T-helper 2 cell treated with Interferon-gamma antibody and Interleukin-4, amounts not matched to agents 5 μg/mL and 100 μg/mL, for 36 hours (primary cell): ENCODE data around the gene PALLD.

ENCODE experiments used
- DNase-seq: peaks from one replicate; pipeline ENCODE4 v3.0.0; 2021; ENCODE audit warnings: low spot score
- H3K27ac Mint-ChIP-seq: one replicate; pipeline ENCODE4 v1.8.0; 2021; ENCODE audit warnings: mild to moderate bottlenecking, mixed read lengths
- H3K27me3 Mint-ChIP-seq: one replicate; pipeline ENCODE4 v1.8.0; 2021; ENCODE audit warnings: low read depth, mixed read lengths
- H3K36me3 Mint-ChIP-seq: one replicate; pipeline ENCODE4 v1.8.0; 2021; ENCODE audit warnings: low read depth, mixed read lengths
- H3K4me1 Mint-ChIP-seq: one replicate; pipeline ENCODE4 v1.8.0; 2021; ENCODE audit warnings: low read depth, mixed read lengths
- H3K4me3 Mint-ChIP-seq: one replicate; pipeline ENCODE4 v1.8.0; 2022; ENCODE audit warnings: mild to moderate bottlenecking, moderate library complexity, mixed read lengths
- H3K9me3 Mint-ChIP-seq: one replicate; pipeline ENCODE4 v1.8.0; 2021; ENCODE audit warnings: mixed read lengths

Gene PALLD

GRCh38 chr4:168524006-168524405, 27.2 kb downstream of the PALLD start:
- peaks cover 26% of the 10 kb centered on the region for H3K27me3 Mint-ChIP-seq
- H3K36me3 Mint-ChIP-seq: no peaks in the 10 kb centered on the region
- H3K9me3 Mint-ChIP-seq: no peaks in the 10 kb centered on the region
- no peak for DNase-seq
- no peak overlapping the region for H3K27ac Mint-ChIP-seq
- H3K4me1 Mint-ChIP-seq: no peaks in the 10 kb centered on the region
- no peak overlapping the region for H3K4me3 Mint-ChIP-seq

- no peaks in the 10 kb centered on the region for H3K36me3 Mint-ChIP-seq
- H3K4me3 Mint-ChIP-seq: no peak overlapping the region
- H3K27ac Mint-ChIP-seq: no peak overlapping the region
- H3K27me3 Mint-ChIP-seq: peaks cover 26% of the 10 kb centered on the region
- no peaks in the 10 kb centered on the region for H3K4me1 Mint-ChIP-seq
- no peak for DNase-seq
- no peaks in the 10 kb centered on the region for H3K9me3 Mint-ChIP-seq
These were observed 28.0 kb downstream of the PALLD start for GRCh38 chr4:168524897-168525296.

DNA sequence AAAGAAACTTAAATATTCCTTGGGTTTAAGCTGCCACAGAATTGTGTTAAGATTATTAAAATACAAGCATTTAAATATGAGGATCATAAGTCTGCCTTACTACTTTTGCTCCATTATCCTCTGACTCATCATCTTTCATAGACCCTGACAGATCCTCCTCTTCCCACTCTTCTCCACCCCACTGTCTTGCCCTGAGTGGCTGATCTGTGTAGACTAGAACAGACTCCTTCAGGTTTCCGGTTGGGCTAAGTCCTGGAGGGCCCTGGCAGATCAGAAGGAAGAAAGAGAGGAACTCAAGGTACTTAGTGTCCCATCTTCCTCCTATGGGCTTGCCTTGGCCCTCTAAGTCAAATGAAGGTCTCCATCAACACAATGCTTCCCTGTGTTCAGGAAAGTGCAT, 30.7 kb downstream of the PALLD start:
- H3K27ac Mint-ChIP-seq: no peak overlapping the region
- peaks cover 19% of the 10 kb centered on the region for H3K27me3 Mint-ChIP-seq
- no peaks in the 10 kb centered on the region for H3K36me3 Mint-ChIP-seq

GRCh38 chr4:168528131-168528949, 31.5 kb downstream of the PALLD start:
- no peaks in the 10 kb centered on the region for H3K9me3 Mint-ChIP-seq
- no peak overlapping the region for H3K27ac Mint-ChIP-seq
- DNase-seq: no peak
- H3K27me3 Mint-ChIP-seq: peaks cover 19% of the 10 kb centered on the region
- no peaks in the 10 kb centered on the region for H3K36me3 Mint-ChIP-seq
- H3K4me3 Mint-ChIP-seq: no peak overlapping the region
- H3K4me1 Mint-ChIP-seq: no peaks in the 10 kb centered on the region

More for the DNA sequence above, 30.7 kb downstream of the PALLD start:
- no peaks in the 10 kb centered on the region for H3K4me1 Mint-ChIP-seq
- H3K9me3 Mint-ChIP-seq: no peaks in the 10 kb centered on the region
- H3K4me3 Mint-ChIP-seq: no peak overlapping the region
- DNase-seq: no peak

DNA sequence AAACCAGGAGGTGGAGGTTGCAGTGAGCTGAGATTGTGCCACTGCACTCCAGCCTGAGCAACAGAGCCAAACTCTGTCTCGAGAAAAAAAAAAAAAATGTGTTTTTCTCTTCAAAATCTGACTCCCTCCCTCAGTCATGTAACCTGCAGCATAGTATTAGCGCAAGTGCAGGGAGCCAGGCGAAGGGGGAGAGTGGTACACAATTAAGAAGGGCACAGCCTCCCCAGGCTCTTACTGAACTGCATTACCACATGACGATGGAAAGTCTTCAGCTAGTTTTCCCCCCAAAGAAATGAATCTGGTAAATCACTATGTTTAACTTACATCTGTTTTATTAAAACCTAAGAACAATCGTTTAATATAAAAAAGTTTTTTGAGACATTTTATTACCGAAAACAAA, 32.4 kb downstream of the PALLD start:
- DNase-seq: no peak
- Mint-ChIP-seq H3K4me1 (no peaks in the 10 kb centered on the region), H3K9me3 (no peaks in the 10 kb centered on the region), H3K27ac (no peak overlapping the region), H3K27me3 (peaks cover 19% of the 10 kb centered on the region), H3K36me3 (no peaks in the 10 kb centered on the region), H3K4me3 (no peak overlapping the region)

DNA sequence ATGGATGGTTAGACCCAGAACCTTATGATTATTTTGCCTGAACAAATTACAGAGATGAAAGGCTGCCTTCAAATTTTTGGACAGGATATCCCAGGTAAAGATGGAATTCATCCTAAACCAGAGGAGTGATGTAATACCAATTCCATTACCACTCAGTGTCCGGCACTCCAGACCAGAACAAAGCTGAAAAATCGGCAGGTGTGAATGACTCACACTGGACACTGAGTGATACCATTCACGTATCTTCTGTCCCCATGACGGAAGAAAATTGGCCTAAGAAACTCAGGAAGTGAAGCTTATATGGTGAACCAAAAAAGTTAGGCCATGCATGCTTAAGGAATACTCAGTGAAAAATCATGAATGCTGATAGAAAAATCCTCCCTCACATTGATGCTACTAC, 34.5 kb downstream of the PALLD start:
- no peaks in the 10 kb centered on the region for H3K4me1 Mint-ChIP-seq
- H3K9me3 Mint-ChIP-seq: no peaks in the 10 kb centered on the region
- no peak overlapping the region for H3K4me3 Mint-ChIP-seq
- no peaks in the 10 kb centered on the region for H3K36me3 Mint-ChIP-seq
- H3K27ac Mint-ChIP-seq: no peak overlapping the region
- no peak for DNase-seq
- H3K27me3 Mint-ChIP-seq: peaks cover 19% of the 10 kb centered on the region

GRCh38 chr4:168534535-168534934, 37.7 kb downstream of the PALLD start:
- H3K9me3 Mint-ChIP-seq: no peaks in the 10 kb centered on the region
- H3K4me1 Mint-ChIP-seq: no peaks in the 10 kb centered on the region
- H3K36me3 Mint-ChIP-seq: no peaks in the 10 kb centered on the region
- no peak for DNase-seq
- no peak overlapping the region for H3K27ac Mint-ChIP-seq
- H3K4me3 Mint-ChIP-seq: no peak overlapping the region
- peaks cover 10% of the 10 kb centered on the region for H3K27me3 Mint-ChIP-seq

GRCh38 chr4:168535689-168536088, 38.8 kb downstream of the PALLD start:
- H3K9me3 Mint-ChIP-seq: no peaks in the 10 kb centered on the region
- no peak overlapping the region for H3K27ac Mint-ChIP-seq
- peaks cover 7% of the 10 kb centered on the region for H3K27me3 Mint-ChIP-seq
- no peak overlapping the region for H3K4me3 Mint-ChIP-seq
- DNase-seq: no peak
- no peaks in the 10 kb centered on the region for H3K36me3 Mint-ChIP-seq
- H3K4me1 Mint-ChIP-seq: no peaks in the 10 kb centered on the region

- Mint-ChIP-seq H3K4me1 (no peaks in the 10 kb centered on the region), H3K27ac (no peak overlapping the region), H3K36me3 (no peaks in the 10 kb centered on the region), H3K27me3 (peaks cover 7% of the 10 kb centered on the region), H3K4me3 (no peak overlapping the region), H3K9me3 (no peaks in the 10 kb centered on the region)
- no peak for DNase-seq
These were observed 39.6 kb downstream of the PALLD start for GRCh38 chr4:168536448-168536847.

GRCh38 chr4:168537086-168537485, 40.2 kb downstream of the PALLD start:
- no peak for DNase-seq
- H3K36me3 Mint-ChIP-seq: no peaks in the 10 kb centered on the region
- H3K27me3 Mint-ChIP-seq: peaks cover 7% of the 10 kb centered on the region
- H3K9me3 Mint-ChIP-seq: no peaks in the 10 kb centered on the region
- H3K27ac Mint-ChIP-seq: no peak overlapping the region
- no peak overlapping the region for H3K4me3 Mint-ChIP-seq
- no peaks in the 10 kb centered on the region for H3K4me1 Mint-ChIP-seq

- H3K36me3 Mint-ChIP-seq: no peaks in the 10 kb centered on the region
- H3K9me3 Mint-ChIP-seq: no peaks in the 10 kb centered on the region
- no peak overlapping the region for H3K4me3 Mint-ChIP-seq
- no peaks in the 10 kb centered on the region for H3K4me1 Mint-ChIP-seq
- no peak for DNase-seq
- peaks cover 7% of the 10 kb centered on the region for H3K27me3 Mint-ChIP-seq
- H3K27ac Mint-ChIP-seq: no peak overlapping the region
These were observed 40.7 kb downstream of the PALLD start for GRCh38 chr4:168537571-168537970.

- H3K27ac Mint-ChIP-seq: no peak overlapping the region
- no peak overlapping the region for H3K4me3 Mint-ChIP-seq
- peaks cover 7% of the 10 kb centered on the region for H3K27me3 Mint-ChIP-seq
- H3K36me3 Mint-ChIP-seq: no peaks in the 10 kb centered on the region
- H3K9me3 Mint-ChIP-seq: no peaks in the 10 kb centered on the region
- no peaks in the 10 kb centered on the region for H3K4me1 Mint-ChIP-seq
- DNase-seq: no peak
These were observed 41.8 kb downstream of the PALLD start for GRCh38 chr4:168538632-168539031.

- no peaks in the 10 kb centered on the region for H3K9me3 Mint-ChIP-seq
- H3K36me3 Mint-ChIP-seq: no peaks in the 10 kb centered on the region
- no peak overlapping the region for H3K4me3 Mint-ChIP-seq
- peaks cover 7% of the 10 kb centered on the region for H3K27me3 Mint-ChIP-seq
- no peaks in the 10 kb centered on the region for H3K4me1 Mint-ChIP-seq
- DNase-seq: no peak
- no peak overlapping the region for H3K27ac Mint-ChIP-seq
These were observed 43.2 kb downstream of the PALLD start for GRCh38 chr4:168540086-168540485.

- no peaks in the 10 kb centered on the region for H3K4me1 Mint-ChIP-seq
- H3K36me3 Mint-ChIP-seq: no peaks in the 10 kb centered on the region
- no peak overlapping the region for H3K4me3 Mint-ChIP-seq
- H3K9me3 Mint-ChIP-seq: no peaks in the 10 kb centered on the region
- no peak overlapping the region for H3K27ac Mint-ChIP-seq
- DNase-seq: no peak
- peaks cover 7% of the 10 kb centered on the region for H3K27me3 Mint-ChIP-seq
These were observed 43.8 kb downstream of the PALLD start for GRCh38 chr4:168540503-168541265.
